Measurements from ENCODE around the gene NKD1. TPM values are rescaled to one million over a fixed set of nuclear protein-coding genes. Genes with fewer than 3 reads are reported as not detected.

NKD1 gene
- total and polyA plus RNA-seq, 2 experiments from 2014 or later = not detected

DNA sequence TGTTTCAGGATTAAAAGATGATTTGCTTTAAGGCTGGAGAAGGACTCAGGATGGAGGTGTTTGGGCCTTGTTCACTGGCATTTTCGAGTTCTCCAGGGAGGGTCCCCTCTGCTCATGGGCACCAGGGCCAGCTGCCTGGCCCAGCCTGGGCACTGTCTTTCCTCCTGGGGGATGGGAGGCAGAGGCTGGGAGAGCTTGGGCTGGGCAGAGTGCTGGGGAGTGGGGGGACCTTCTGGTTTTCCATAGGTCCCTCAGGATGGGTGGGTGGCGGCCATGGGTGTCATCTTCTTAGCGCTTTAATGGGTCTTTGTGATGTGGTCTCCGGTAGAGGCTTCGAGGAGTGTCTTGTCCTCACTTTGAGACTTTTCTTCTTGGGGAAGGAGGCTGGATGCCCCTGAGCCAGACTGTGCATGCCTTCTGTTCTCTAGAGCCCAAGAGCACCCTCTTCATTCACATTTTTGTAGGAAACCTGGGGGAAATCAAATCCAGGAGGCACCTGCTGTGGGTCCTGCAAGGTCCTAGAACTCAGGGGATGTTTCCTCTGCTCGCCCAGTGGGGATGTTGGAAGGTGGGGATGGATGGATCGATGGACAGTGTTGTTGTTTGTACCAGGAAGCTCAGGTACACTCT is 5.7 kb downstream of the NKD1 start:
- TF ChIP-seq EZH2 (IDR thresholded peaks at IDR 0.05; ENCODE audit: insufficient read depth, poor library complexity, severe bottlenecking) = no peak
- TF ChIP-seq EZH2phosphoT487 (IDR thresholded peaks at IDR 0.05; ENCODE audit: insufficient read depth, low read depth) = no peak

DNA sequence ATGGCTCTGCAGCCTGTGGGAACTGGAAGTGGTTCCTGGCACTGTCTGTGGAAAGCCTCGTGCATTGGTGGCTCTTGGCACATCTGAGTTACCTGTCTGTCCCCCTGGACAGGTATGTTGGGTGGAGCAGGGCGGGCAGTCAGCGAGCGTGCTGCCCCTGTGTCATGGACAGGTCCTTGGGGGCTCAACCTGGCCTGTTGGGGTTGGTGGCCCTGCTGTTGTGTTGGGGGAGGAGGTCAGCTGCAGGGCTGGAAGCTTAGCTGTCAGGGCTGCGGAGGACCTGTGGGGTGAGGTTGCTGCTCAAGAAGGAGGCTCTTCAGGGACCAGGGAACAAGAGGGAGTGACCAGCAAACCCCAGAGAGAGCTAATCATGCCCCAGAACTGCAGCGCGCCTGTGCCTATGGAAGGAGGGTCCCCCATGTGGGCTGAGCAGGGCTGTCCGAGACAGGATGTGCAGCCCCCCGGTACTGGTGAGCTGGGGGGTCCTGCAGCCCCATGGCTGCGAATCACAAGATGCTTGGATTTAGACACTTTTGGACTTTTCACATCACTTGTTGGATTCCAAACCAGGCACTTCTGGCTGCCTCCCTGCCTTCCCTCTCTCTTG is 7.2 kb downstream of the NKD1 start:
- no peaks in the 10 kb centered on the region for H3K79me2 ChIP-seq (ENCODE audit: insufficient read depth)
- no peak overlapping the region for H3K27ac ChIP-seq
- no peaks in the 10 kb centered on the region for H3K9me3 ChIP-seq (ENCODE audit: low read depth)
- no peaks in the 10 kb centered on the region for H3K4me1 ChIP-seq (ENCODE audit: insufficient read depth)
- H3K36me3 ChIP-seq (ENCODE audit: low read depth) = no peaks in the 10 kb centered on the region
- no peak for DNase-seq
- in situ Hi-C loops (cut with MboI) = no loop called here
- H3K27me3 ChIP-seq (replicated peaks; ENCODE audit: insufficient read depth) = peaks cover 30% of the 10 kb centered on the region
- no peaks in the 10 kb centered on the region for H3F3A ChIP-seq (ENCODE audit: insufficient read depth)
- 67 to 74% methylated on average over 6 to 10 of the region's 10 CpGs for WGBS, 2 experiments (ENCODE audit: low coverage in 1 of 2, low lambda C conversion rate in 2 of 2, missing lambda C conversion rate in 2 of 2)
- no peak overlapping the region for H2AFZ ChIP-seq
- H3K4me2 ChIP-seq (ENCODE audit: unreplicated experiment) = no peak overlapping the region
- no peaks in the 10 kb centered on the region for H3K9me2 ChIP-seq (ENCODE audit: insufficient read depth)
- H3K4me3 ChIP-seq = no peak overlapping the region
- TF ChIP-seq EZH2phosphoT487 (IDR thresholded peaks at IDR 0.05; ENCODE audit: insufficient read depth, low read depth) = no peak
- no peak for TF ChIP-seq EZH2 (IDR thresholded peaks at IDR 0.05; ENCODE audit: insufficient read depth, poor library complexity, severe bottlenecking)
- H4K20me1 ChIP-seq (ENCODE audit: insufficient read depth) = no peaks in the 10 kb centered on the region
- H3K9ac ChIP-seq = no peak overlapping the region

More for the DNA sequence above, 5.7 kb downstream of the NKD1 start:
- 73 to 76% methylated on average over 7 of the region's 7 CpGs for WGBS, 2 experiments (ENCODE audit: low coverage in 1 of 2, low lambda C conversion rate in 2 of 2, missing lambda C conversion rate in 2 of 2)
- Histone ChIP-seq H2AFZ (no peak overlapping the region), H3K9ac (no peak overlapping the region), H3K4me2 (ENCODE audit: unreplicated experiment) (no peak overlapping the region), H3K27ac (no peak overlapping the region), H3K4me3 (no peak overlapping the region), H3K9me3 (ENCODE audit: low read depth) (no peaks in the 10 kb centered on the region), H3K9me2 (ENCODE audit: insufficient read depth) (no peaks in the 10 kb centered on the region), H3K27me3 (replicated peaks; ENCODE audit: insufficient read depth) (peaks cover 44% of the 10 kb centered on the region), H4K20me1 (ENCODE audit: insufficient read depth) (no peaks in the 10 kb centered on the region), H3K36me3 (ENCODE audit: low read depth) (no peaks in the 10 kb centered on the region), H3K4me1 (ENCODE audit: insufficient read depth) (no peaks in the 10 kb centered on the region), H3F3A (ENCODE audit: insufficient read depth) (no peaks in the 10 kb centered on the region), H3K79me2 (ENCODE audit: insufficient read depth) (no peaks in the 10 kb centered on the region)
- in situ Hi-C loops (cut with MboI) = no loop called here
- DNase-seq = no peak

DNA sequence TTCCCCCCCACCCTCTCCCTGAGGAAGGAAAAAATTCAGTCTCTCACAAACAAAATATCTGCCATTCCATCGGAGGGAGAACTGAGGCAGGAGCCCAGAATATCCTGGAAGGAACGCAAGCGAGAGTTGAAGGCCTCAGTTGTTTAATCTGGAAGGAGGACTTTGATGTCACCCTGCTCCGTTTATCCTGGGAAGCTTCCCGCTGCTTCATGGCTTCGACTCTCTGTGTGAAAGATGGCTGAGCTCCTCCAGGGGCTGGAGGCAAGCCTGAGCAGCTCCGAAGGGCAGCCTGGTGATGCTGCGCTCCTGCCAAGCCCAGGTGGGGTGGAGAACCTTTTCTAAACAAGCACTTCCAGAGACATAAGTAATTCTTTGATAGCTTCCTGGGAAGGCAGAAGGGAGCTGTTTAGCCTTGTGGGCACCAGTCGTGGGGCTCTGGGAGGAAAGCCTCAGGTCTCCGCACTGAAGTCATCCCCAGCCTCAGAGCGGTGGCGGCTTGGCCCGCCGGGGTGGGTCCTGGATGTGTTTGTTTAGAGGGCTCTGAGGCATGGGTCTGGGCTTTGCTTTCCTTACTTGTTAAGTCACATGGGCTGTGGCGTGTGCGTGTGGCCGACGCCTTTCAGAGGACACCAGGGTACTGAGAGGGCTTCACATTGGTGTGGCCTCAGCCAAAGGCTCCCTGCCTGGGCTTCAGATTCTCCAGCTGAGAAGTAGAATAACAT is 7.9 kb downstream of the NKD1 start:
- no peaks in the 10 kb centered on the region for H3K4me1 ChIP-seq (ENCODE audit: insufficient read depth)
- in situ Hi-C loops (cut with MboI) = no loop called here
- H3K9me2 ChIP-seq (ENCODE audit: insufficient read depth) = no peaks in the 10 kb centered on the region
- peaks cover 24% of the 10 kb centered on the region for H3K27me3 ChIP-seq (replicated peaks; ENCODE audit: insufficient read depth)
- no peak overlapping the region for H3K9ac ChIP-seq
- H4K20me1 ChIP-seq (ENCODE audit: insufficient read depth) = no peaks in the 10 kb centered on the region
- no peak overlapping the region for H2AFZ ChIP-seq
- no peaks in the 10 kb centered on the region for H3K79me2 ChIP-seq (ENCODE audit: insufficient read depth)
- H3K4me2 ChIP-seq (ENCODE audit: unreplicated experiment) = no peak overlapping the region
- H3K9me3 ChIP-seq (ENCODE audit: low read depth) = no peaks in the 10 kb centered on the region
- DNase-seq = no peak
- H3K4me3 ChIP-seq = no peak overlapping the region
- 52 to 61% methylated on average over 18 of the region's 18 CpGs for WGBS, 2 experiments (ENCODE audit: low coverage in 1 of 2, low lambda C conversion rate in 2 of 2, missing lambda C conversion rate in 2 of 2)
- H3K36me3 ChIP-seq (ENCODE audit: low read depth) = no peaks in the 10 kb centered on the region
- no peak overlapping the region for H3K27ac ChIP-seq
- no peak for TF ChIP-seq EZH2 (IDR thresholded peaks at IDR 0.05; ENCODE audit: insufficient read depth, poor library complexity, severe bottlenecking)
- no peak for TF ChIP-seq EZH2phosphoT487 (IDR thresholded peaks at IDR 0.05; ENCODE audit: insufficient read depth, low read depth)
- no peaks in the 10 kb centered on the region for H3F3A ChIP-seq (ENCODE audit: insufficient read depth)

DNA sequence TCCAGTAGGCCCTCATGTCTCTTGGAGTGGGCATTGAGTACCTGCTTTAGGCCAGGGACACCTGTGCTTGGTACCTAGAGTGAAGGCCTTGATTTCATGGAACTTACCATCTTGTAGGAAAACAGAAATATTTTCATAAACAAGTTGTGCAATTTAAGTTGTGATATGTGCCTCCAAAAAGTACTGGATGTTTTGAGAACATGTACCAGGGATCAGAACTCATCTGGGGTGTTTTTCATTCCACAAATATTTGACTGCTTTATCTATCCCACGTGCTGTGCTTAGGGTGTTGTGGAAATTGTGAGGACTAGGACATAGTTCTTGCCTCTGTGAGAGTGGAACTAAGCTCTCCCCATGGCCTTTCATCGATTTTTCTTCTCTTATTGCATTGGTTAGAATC is 8.8 kb downstream of the NKD1 start:
- Histone ChIP-seq H3K27ac (no peak overlapping the region), H3K9me2 (ENCODE audit: insufficient read depth) (no peaks in the 10 kb centered on the region), H3K36me3 (ENCODE audit: low read depth) (no peaks in the 10 kb centered on the region), H3K27me3 (replicated peaks; ENCODE audit: insufficient read depth) (peaks cover 14% of the 10 kb centered on the region), H3K4me2 (ENCODE audit: unreplicated experiment) (no peak overlapping the region), H3K4me1 (ENCODE audit: insufficient read depth) (no peaks in the 10 kb centered on the region), H4K20me1 (ENCODE audit: insufficient read depth) (no peaks in the 10 kb centered on the region), H3F3A (ENCODE audit: insufficient read depth) (no peaks in the 10 kb centered on the region), H3K79me2 (ENCODE audit: insufficient read depth) (no peaks in the 10 kb centered on the region), H3K9me3 (ENCODE audit: low read depth) (no peaks in the 10 kb centered on the region), H3K4me3 (no peak overlapping the region), H3K9ac (no peak overlapping the region), H2AFZ (no peak overlapping the region)
- in situ Hi-C loops (cut with MboI) = no loop called here
- 16 to 21% methylated on average over 2 of the region's 2 CpGs for WGBS, 2 experiments (ENCODE audit: low coverage in 1 of 2, low lambda C conversion rate in 2 of 2, missing lambda C conversion rate in 2 of 2)
- DNase-seq = no peak
- no peak for TF ChIP-seq EZH2 (IDR thresholded peaks at IDR 0.05; ENCODE audit: insufficient read depth, poor library complexity, severe bottlenecking)

Measured in GM23248 (cell line).